ENCODE results near the gene MSTN.
"Not testable (repeated sequence)": the region's sequence is repeated elsewhere in the genome, so short reads cannot be mapped to it uniquely, and the experiment has no call there.

MSTN gene

DNA sequence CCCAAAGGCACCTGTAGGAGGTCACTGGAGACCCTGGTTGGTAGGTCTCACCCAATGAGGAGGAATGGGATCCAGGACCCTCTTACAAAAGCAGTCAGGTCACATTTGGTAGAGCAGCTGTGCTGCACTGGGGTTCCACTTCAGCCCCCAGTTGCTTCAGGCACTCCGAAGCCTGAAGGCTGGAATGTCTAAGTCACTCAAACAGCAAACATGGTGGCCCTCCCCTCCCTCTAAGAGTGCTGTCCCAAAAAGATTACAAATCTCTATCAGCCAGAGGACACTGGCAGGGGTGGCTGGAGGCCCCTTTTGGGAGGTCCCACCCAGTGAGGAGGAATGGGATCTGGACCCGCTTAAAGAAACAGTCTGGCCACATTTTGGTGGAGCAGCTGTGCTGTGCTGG, 17.7 kb downstream of the MSTN start:
- TF ChIP-seq, protein P1, sequence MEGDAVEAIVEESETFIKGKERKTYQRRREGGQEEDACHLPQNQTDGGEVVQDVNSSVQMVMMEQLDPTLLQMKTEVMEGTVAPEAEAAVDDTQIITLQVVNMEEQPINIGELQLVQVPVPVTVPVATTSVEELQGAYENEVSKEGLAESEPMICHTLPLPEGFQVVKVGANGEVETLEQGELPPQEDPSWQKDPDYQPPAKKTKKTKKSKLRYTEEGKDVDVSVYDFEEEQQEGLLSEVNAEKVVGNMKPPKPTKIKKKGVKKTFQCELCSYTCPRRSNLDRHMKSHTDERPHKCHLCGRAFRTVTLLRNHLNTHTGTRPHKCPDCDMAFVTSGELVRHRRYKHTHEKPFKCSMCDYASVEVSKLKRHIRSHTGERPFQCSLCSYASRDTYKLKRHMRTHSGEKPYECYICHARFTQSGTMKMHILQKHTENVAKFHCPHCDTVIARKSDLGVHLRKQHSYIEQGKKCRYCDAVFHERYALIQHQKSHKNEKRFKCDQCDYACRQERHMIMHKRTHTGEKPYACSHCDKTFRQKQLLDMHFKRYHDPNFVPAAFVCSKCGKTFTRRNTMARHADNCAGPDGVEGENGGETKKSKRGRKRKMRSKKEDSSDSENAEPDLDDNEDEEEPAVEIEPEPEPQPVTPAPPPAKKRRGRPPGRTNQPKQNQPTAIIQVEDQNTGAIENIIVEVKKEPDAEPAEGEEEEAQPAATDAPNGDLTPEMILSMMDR (IDR thresholded peaks at IDR 0.05; ENCODE audit: borderline replicate concordance, extremely low read depth, low read length, poor library complexity, severe bottlenecking), result no peak
- TF ChIP-seq EZH2 (IDR thresholded peaks at IDR 0.05; ENCODE audit: borderline replicate concordance, low read depth, low read length, severe bottlenecking), result no peak
- no peak overlapping the region for H2AFZ ChIP-seq (ENCODE audit: low read depth, low read length)

DNA sequence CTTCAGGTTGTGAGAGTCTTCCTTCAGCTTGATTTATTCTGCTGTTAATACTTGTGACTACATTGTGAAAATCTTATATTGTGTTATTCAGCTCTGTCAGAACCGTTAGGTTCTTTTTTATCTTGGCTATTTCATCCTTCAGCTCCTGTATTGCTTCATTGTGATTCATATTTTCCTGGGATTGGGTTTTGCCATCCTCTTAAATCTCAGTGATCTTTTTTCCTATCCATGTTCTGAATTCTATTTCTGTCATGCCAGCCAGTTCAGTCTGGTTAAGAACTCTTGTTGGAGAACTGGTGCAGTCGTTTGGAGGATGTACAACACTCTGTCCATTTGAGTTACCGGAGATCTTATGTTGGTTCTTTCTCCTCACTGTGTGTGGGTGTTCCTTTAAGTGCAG, 19.1 kb downstream of the MSTN start:
- ATAC-seq (ENCODE audit: insufficient read depth, low read depth) (no peak), DNase-seq (no peak)
- TF ChIP-seq, protein P1 (IDR thresholded peaks at IDR 0.05; ENCODE audit: borderline replicate concordance, extremely low read depth, low read length, poor library complexity, severe bottlenecking), result no peak
- no peak for TF ChIP-seq EZH2 (IDR thresholded peaks at IDR 0.05; ENCODE audit: borderline replicate concordance, low read depth, low read length, severe bottlenecking)

More for the DNA sequence above, 17.7 kb downstream of the MSTN start:
- DNase-seq (no peak), ATAC-seq (ENCODE audit: insufficient read depth, low read depth) (no peak)
- H3K27me3 ChIP-seq (ENCODE audit: insufficient read depth, low read length, poor library complexity), result no peaks in the 10 kb centered on the region
- H3K27ac ChIP-seq (ENCODE audit: low read length), result no peak overlapping the region
- no peak overlapping the region for H3K4me2 ChIP-seq (ENCODE audit: insufficient read depth, low read length)
- H3K36me3 ChIP-seq (ENCODE audit: insufficient read depth, low read length), result no peaks in the 10 kb centered on the region
- no peaks in the 10 kb centered on the region for H3K4me1 ChIP-seq (ENCODE audit: insufficient read depth, low read length)
- no peaks in the 10 kb centered on the region for H4K20me1 ChIP-seq (ENCODE audit: insufficient read depth, low read length)
- H3K9me3 ChIP-seq (ENCODE audit: insufficient read depth, low read length, severe bottlenecking), result no peaks in the 10 kb centered on the region
- H3K79me2 ChIP-seq (ENCODE audit: insufficient read depth, low read length), result no peaks in the 10 kb centered on the region
- H3K4me3 ChIP-seq (ENCODE audit: low read depth in 1 of 2, low read length in 2 of 2), result no peak overlapping the region
- no peak overlapping the region for H3K9ac ChIP-seq (ENCODE audit: low read depth, low read length)

DNA sequence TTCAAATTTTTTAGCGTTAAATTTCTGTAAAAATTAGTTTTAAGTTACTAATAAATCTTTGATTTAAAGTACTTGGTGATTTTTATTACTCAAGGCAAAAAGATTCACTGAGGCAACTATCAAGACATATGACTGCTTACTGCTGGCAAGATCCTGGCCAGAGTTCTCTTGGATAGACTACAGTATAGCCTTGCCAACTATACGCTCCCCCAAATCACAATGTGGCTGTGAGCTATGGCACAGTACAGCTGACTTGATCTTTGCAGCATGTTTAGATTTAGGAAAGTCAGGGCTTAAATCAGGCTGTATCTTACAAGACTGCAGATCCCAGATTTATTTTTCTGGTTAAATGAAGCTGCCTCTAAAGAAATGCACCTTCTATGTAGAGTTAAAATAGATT, 26.5 kb downstream of the MSTN start:
- Histone ChIP-seq H3K4me2 (ENCODE audit: insufficient read depth, low read length) (no peak overlapping the region), H2AFZ (ENCODE audit: low read depth, low read length) (no peak overlapping the region), H3K4me3 (ENCODE audit: low read depth in 1 of 2, low read length in 2 of 2) (no peak overlapping the region), H3K36me3 (ENCODE audit: insufficient read depth, low read length) (no peaks in the 10 kb centered on the region), H3K27me3 (ENCODE audit: insufficient read depth, low read length, poor library complexity) (peaks cover 4% of the 10 kb centered on the region), H4K20me1 (ENCODE audit: insufficient read depth, low read length) (no peaks in the 10 kb centered on the region), H3K79me2 (ENCODE audit: insufficient read depth, low read length) (no peaks in the 10 kb centered on the region), H3K9ac (ENCODE audit: low read depth, low read length) (no peak overlapping the region), H3K4me1 (ENCODE audit: insufficient read depth, low read length) (no peaks in the 10 kb centered on the region), H3K9me3 (ENCODE audit: insufficient read depth, low read length, severe bottlenecking) (no peaks in the 10 kb centered on the region), H3K27ac (ENCODE audit: low read length) (no peak overlapping the region)
- no peak for DNase-seq
- no peak for ATAC-seq (ENCODE audit: insufficient read depth, low read depth)
- TF ChIP-seq EZH2 (IDR thresholded peaks at IDR 0.05; ENCODE audit: borderline replicate concordance, low read depth, low read length, severe bottlenecking), result no peak
- TF ChIP-seq, protein P1 (IDR thresholded peaks at IDR 0.05; ENCODE audit: borderline replicate concordance, extremely low read depth, low read length, poor library complexity, severe bottlenecking), result no peak

More for the DNA sequence above, 19.1 kb downstream of the MSTN start:
- Histone ChIP-seq H3K4me3 (ENCODE audit: low read depth in 1 of 2, low read length in 2 of 2) (no peak overlapping the region), H2AFZ (ENCODE audit: low read depth, low read length) (no peak overlapping the region), H3K4me2 (ENCODE audit: insufficient read depth, low read length) (no peak overlapping the region), H3K79me2 (ENCODE audit: insufficient read depth, low read length) (no peaks in the 10 kb centered on the region), H3K36me3 (ENCODE audit: insufficient read depth, low read length) (no peaks in the 10 kb centered on the region), H3K4me1 (ENCODE audit: insufficient read depth, low read length) (no peaks in the 10 kb centered on the region), H3K27me3 (ENCODE audit: insufficient read depth, low read length, poor library complexity) (no peaks in the 10 kb centered on the region), H3K9ac (ENCODE audit: low read depth, low read length) (no peak overlapping the region), H3K9me3 (ENCODE audit: insufficient read depth, low read length, severe bottlenecking) (no peaks in the 10 kb centered on the region), H4K20me1 (ENCODE audit: insufficient read depth, low read length) (no peaks in the 10 kb centered on the region), H3K27ac (ENCODE audit: low read length) (no peak overlapping the region)

DNA sequence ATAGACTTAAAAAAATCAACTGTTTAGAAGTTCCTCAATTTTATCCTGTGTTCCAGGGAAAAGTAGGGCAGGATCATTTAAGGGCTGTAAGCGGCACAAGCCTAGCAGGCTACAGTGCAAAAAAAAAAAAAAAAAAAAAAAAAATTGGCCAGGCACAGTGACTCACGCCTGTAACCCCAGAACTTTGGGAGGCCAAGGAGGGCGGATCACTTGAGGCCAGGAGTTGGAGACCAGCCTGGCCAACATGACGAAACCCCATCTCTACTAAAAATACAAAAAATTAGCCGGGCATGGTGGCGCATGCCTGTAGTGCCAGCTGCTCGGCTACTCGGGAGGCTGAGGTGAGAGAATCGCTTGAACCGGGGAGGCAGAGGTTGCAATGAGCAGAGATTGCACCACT, 28.1 kb downstream of the MSTN start:
- not testable (repeated sequence) for H3K4me2 ChIP-seq (ENCODE audit: insufficient read depth, low read length); H3K9me3 ChIP-seq (ENCODE audit: insufficient read depth, low read length, severe bottlenecking); H3K36me3 ChIP-seq (ENCODE audit: insufficient read depth, low read length); DNase-seq; H2AFZ ChIP-seq (ENCODE audit: low read depth, low read length); H3K9ac ChIP-seq (ENCODE audit: low read depth, low read length); H3K4me1 ChIP-seq (ENCODE audit: insufficient read depth, low read length); H4K20me1 ChIP-seq (ENCODE audit: insufficient read depth, low read length); H3K27ac ChIP-seq (ENCODE audit: low read length); H3K79me2 ChIP-seq (ENCODE audit: insufficient read depth, low read length); H3K27me3 ChIP-seq (ENCODE audit: insufficient read depth, low read length, poor library complexity); H3K4me3 ChIP-seq (ENCODE audit: low read depth in 1 of 2, low read length in 2 of 2); ATAC-seq (ENCODE audit: insufficient read depth, low read depth)

Measured in DND-41 (cell line).